ENCODE results near the gene PKD2. TPM values are rescaled to one million over a fixed set of nuclear protein-coding genes. Genes with fewer than 3 reads are reported as not detected.
"Not testable (repeated sequence)": the region's sequence is repeated elsewhere in the genome, so short reads cannot be mapped to it uniquely, and the experiment has no call there.

Gene PKD2
- total RNA-seq, 4 donors from 2014 or later = 79.1 to 128 (median 92.5) TPM

- intact Hi-C loops (cut with DNase I) = no loop called here
- Histone ChIP-seq H3K27ac (replicated peaks in 1 of 4) (no peak overlapping the region), H3K9me3 (no peaks in the 10 kb centered on the region), H3K4me3 (no peak overlapping the region), H3K4me1 (no peaks in the 10 kb centered on the region), H3K27me3 (no peaks in the 10 kb centered on the region), H3K36me3 (no peaks in the 10 kb centered on the region)
- TF ChIP-seq CTCF (IDR thresholded peaks at IDR 0.05) (no peak), POLR2AphosphoS5 (IDR thresholded peaks at IDR 0.05) (no peak), POLR2A (IDR thresholded peaks at IDR 0.05; ENCODE audit: low read depth) (no peak), EP300 (IDR thresholded peaks at IDR 0.05) (no peak)
- no peak for DNase-seq (ENCODE audit: extremely low spot score)
- 100% methylated on average over 2 of the region's 2 CpGs for WGBS
Measured at GRCh38 chr4:87983996-87984395, 23.4 kb upstream of the PKD2 start.

- no peak for DNase-seq (ENCODE audit: extremely low spot score)
- no peak overlapping the region for H3K27ac ChIP-seq (replicated peaks in 1 of 4)
- H3K36me3 ChIP-seq = no peaks in the 10 kb centered on the region
- H3K4me3 ChIP-seq = no peak overlapping the region
- H3K9me3 ChIP-seq = no peaks in the 10 kb centered on the region
- TF ChIP-seq CTCF (IDR thresholded peaks at IDR 0.05) = peak; percentile 33 to 51 (median 36)
- TF ChIP-seq EP300 (IDR thresholded peaks at IDR 0.05) = no peak
- 0% methylated on average over 1 of the region's 1 CpG for WGBS
- intact Hi-C loops (cut with DNase I) = no loop called here
- no peaks in the 10 kb centered on the region for H3K27me3 ChIP-seq
- no peaks in the 10 kb centered on the region for H3K4me1 ChIP-seq
Measured at GRCh38 chr4:87985097-87985886, 22.1 kb upstream of the PKD2 start.

DNA sequence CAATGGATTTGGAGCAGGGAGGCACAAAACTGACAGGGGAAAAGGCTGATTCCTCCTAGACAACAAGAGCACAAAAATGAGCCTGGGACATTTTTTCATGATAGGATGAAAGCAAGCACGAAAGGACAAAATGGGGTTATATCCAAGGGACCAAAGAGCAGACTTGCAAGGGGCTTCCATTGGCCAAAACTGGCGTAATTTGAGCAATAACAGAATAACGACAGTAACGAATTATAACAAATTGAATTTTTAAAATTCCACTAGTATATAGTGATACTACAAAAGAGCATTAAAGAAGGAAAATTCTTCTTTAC, 21.6 kb upstream of the PKD2 start:
- 85% methylated on average over 4 of the region's 4 CpGs for WGBS

GRCh38 chr4:87986508-87986907, 20.9 kb upstream of the PKD2 start:
- TF ChIP-seq POLR2AphosphoS5 (IDR thresholded peaks at IDR 0.05) = no peak
- Histone ChIP-seq H3K27ac (replicated peaks in 1 of 4) (no peak overlapping the region), H3K36me3 (no peaks in the 10 kb centered on the region), H3K9me3 (no peaks in the 10 kb centered on the region), H3K27me3 (no peaks in the 10 kb centered on the region), H3K4me3 (no peak overlapping the region), H3K4me1 (no peaks in the 10 kb centered on the region)
- WGBS = 92% methylated on average over 9 of the region's 9 CpGs
- intact Hi-C loops (cut with DNase I) = no loop called here
- no peak for DNase-seq (ENCODE audit: extremely low spot score)

More for the DNA sequence above, 21.6 kb upstream of the PKD2 start:
- Histone ChIP-seq H3K4me3 (no peak overlapping the region), H3K36me3 (no peaks in the 10 kb centered on the region), H3K4me1 (no peaks in the 10 kb centered on the region), H3K9me3 (no peaks in the 10 kb centered on the region), H3K27ac (replicated peaks in 1 of 4) (no peak overlapping the region), H3K27me3 (no peaks in the 10 kb centered on the region)
- intact Hi-C loops (cut with DNase I) = no loop called here
- DNase-seq (ENCODE audit: extremely low spot score) = no peak
- no peak for TF ChIP-seq POLR2AphosphoS5 (IDR thresholded peaks at IDR 0.05)
- TF ChIP-seq POLR2A (IDR thresholded peaks at IDR 0.05; ENCODE audit: low read depth) = no peak

GRCh38 chr4:87989765-87990164, 17.7 kb upstream of the PKD2 start:
- no peak overlapping the region for H3K27ac ChIP-seq (replicated peaks in 1 of 4)
- no peak for TF ChIP-seq EP300 (IDR thresholded peaks at IDR 0.05)
- H3K9me3 ChIP-seq = no peaks in the 10 kb centered on the region
- intact Hi-C loops (cut with DNase I) = no loop called here
- no peak overlapping the region for H3K4me3 ChIP-seq
- no peak for DNase-seq (ENCODE audit: extremely low spot score)
- H3K36me3 ChIP-seq = no peaks in the 10 kb centered on the region
- WGBS = 89% methylated on average over 4 of the region's 4 CpGs
- H3K4me1 ChIP-seq = no peaks in the 10 kb centered on the region
- H3K27me3 ChIP-seq = no peaks in the 10 kb centered on the region

DNA sequence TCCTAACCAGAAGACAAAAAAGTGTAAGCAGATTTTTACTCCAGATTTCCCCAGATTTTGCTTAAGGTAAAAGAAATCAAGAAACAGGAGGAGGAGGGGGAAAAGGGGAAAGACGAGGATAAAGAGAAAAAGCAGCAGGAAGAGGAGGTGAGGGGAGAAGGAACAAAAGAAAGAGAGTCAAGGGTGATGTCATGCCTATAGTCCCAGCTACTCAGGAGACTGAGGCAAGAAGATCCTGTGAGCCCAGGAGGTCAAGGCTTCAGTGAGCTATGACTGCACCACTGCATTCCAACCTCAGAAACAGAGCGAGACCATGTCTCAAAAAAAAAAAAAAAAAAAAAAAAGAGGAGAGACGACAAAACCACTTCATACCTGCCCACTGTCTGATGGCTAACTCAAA, 12.0 kb upstream of the PKD2 start:
- intact Hi-C loops (cut with DNase I) = no loop called here
- no peak for DNase-seq (ENCODE audit: extremely low spot score)
- Histone ChIP-seq H3K4me3 (no peak overlapping the region), H3K36me3 (no peaks in the 10 kb centered on the region), H3K27ac (replicated peaks in 1 of 4) (no peak overlapping the region), H3K4me1 (no peaks in the 10 kb centered on the region), H3K27me3 (no peaks in the 10 kb centered on the region), H3K9me3 (no peaks in the 10 kb centered on the region)
- WGBS = 79% methylated on average over 3 of the region's 3 CpGs
- TF ChIP-seq CTCF (IDR thresholded peaks at IDR 0.05) (no peak), EP300 (IDR thresholded peaks at IDR 0.05) (no peak), POLR2AphosphoS5 (IDR thresholded peaks at IDR 0.05) (no peak), POLR2A (IDR thresholded peaks at IDR 0.05; ENCODE audit: low read depth) (no peak)

DNA sequence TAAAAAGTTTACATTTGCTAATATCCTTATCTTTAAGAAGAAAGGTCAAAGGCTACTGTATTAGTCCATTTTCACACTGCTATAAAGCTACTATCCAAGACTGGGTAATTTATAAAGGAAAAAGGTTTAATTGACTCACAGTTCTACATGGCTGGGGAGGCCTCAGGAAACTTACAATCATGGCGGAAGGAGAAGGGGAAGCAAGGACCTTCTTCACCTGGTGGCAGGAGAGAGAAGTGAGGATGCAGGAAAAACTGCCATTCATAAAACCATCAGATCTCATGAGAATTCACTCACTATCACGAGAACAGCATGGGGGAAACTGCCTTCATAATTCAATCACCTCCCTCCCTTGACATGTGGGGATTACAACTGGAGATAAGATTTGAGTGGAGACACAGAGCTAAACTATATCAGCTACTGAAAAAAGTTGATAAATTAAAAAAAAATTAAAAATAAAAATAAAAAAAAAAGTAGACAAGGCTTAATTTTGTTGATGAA, 8.2 kb upstream of the PKD2 start:
- H3K9me3 ChIP-seq; H3K4me3 ChIP-seq; DNase-seq (ENCODE audit: extremely low spot score); intact Hi-C loops (cut with DNase I); H3K36me3 ChIP-seq; H3K27ac ChIP-seq (replicated peaks in 1 of 4); H3K4me1 ChIP-seq; H3K27me3 ChIP-seq: not testable (repeated sequence)
- 91% methylated on average over 2 of the region's 2 CpGs for WGBS
